CD4-positive, alpha-beta T cell treated with Interferon alpha-2 for 1 hour (primary cell): ENCODE data around the gene NINL.
"Not testable (repeated sequence)": the region's sequence is repeated elsewhere in the genome, so short reads cannot be mapped to it uniquely, and the experiment has no call there.

ENCODE experiments used
- DNase-seq, 2 donors: peaks; one replicate each; pipeline ENCODE4 v3.0.0-alpha.2; 2020 to 2022

NINL gene

GRCh38 chr20:25584905-25585704 lies at the start of gene NINL:
NINL (minus strand) TSS chr20:25585531; CDS start chr20:25526587, 58,944 bp downstream.
- DNase-seq = peak; percentile 13 to 46

GRCh38 chr20:25632940-25633790 lies 47.8 kb upstream of the NINL start:
- no peak for DNase-seq

GRCh38 chr20:25630615-25631014 lies 45.3 kb upstream of the NINL start:
- not testable (repeated sequence) for DNase-seq

GRCh38 chr20:25629816-25630499 lies 44.6 kb upstream of the NINL start:
- DNase-seq = no peak

GRCh38 chr20:25626779-25627178 lies 41.4 kb upstream of the NINL start:
- no peak for DNase-seq

GRCh38 chr20:25624500-25624939 lies 39.2 kb upstream of the NINL start:
- DNase-seq = no peak

- DNase-seq = peak; percentile 91
Measured at GRCh38 chr20:25623736-25624499, 38.6 kb upstream of the NINL start, which contains the start of gene NANP. NANP (minus strand) TSS chr20:25624014; CDS start chr20:25623948, 66 bp downstream.

- peak; percentile 2 to 20 for DNase-seq
Measured at GRCh38 chr20:25623225-25623735, 37.9 kb upstream of the NINL start.

GRCh38 chr20:25622450-25623224 lies 37.3 kb upstream of the NINL start:
- no peak for DNase-seq

GRCh38 chr20:25622049-25622448 lies 36.7 kb upstream of the NINL start:
- DNase-seq = no peak

- no peak for DNase-seq
Measured at GRCh38 chr20:25619514-25619913, 34.2 kb upstream of the NINL start.

- no peak for DNase-seq
Measured at GRCh38 chr20:25608774-25609173, 23.4 kb upstream of the NINL start.

GRCh38 chr20:25606094-25606695 lies 20.9 kb upstream of the NINL start:
- no peak for DNase-seq

GRCh38 chr20:25605148-25605547 lies 19.8 kb upstream of the NINL start:
- DNase-seq = no peak

GRCh38 chr20:25604611-25605010 lies 19.3 kb upstream of the NINL start:
- no peak for DNase-seq

GRCh38 chr20:25602914-25603309 lies 17.6 kb upstream of the NINL start:
- not testable (repeated sequence) for DNase-seq

- not testable (repeated sequence) for DNase-seq
Measured at GRCh38 chr20:25602191-25602913, 17.0 kb upstream of the NINL start.

GRCh38 chr20:25601659-25602058 lies 16.3 kb upstream of the NINL start:
- no peak for DNase-seq

GRCh38 chr20:25600632-25601031 lies 15.3 kb upstream of the NINL start:
- DNase-seq = no peak
